Measurements from ENCODE around the gene STT3B.

DNA sequence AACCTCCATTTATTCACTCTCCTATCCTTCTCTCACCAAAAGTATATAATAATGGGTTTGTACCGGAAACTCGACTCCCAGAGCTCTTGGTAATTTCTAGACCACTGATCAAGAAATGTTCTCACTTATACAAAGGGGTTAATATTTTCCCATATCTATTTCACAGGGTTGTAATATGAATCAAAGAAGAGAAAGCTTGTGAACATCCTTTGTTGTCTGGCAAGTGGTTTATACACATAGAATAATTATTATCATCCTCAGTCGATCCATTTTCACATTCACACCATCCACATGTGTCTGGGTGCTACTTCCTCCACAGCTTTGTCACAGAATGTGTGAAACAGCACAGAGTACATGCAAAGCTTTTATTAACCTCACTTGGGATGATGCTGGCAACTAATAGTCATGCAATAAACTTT is 29.9 kb upstream of the STT3B start:
- TF ChIP-seq, protein P1, sequence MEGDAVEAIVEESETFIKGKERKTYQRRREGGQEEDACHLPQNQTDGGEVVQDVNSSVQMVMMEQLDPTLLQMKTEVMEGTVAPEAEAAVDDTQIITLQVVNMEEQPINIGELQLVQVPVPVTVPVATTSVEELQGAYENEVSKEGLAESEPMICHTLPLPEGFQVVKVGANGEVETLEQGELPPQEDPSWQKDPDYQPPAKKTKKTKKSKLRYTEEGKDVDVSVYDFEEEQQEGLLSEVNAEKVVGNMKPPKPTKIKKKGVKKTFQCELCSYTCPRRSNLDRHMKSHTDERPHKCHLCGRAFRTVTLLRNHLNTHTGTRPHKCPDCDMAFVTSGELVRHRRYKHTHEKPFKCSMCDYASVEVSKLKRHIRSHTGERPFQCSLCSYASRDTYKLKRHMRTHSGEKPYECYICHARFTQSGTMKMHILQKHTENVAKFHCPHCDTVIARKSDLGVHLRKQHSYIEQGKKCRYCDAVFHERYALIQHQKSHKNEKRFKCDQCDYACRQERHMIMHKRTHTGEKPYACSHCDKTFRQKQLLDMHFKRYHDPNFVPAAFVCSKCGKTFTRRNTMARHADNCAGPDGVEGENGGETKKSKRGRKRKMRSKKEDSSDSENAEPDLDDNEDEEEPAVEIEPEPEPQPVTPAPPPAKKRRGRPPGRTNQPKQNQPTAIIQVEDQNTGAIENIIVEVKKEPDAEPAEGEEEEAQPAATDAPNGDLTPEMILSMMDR (IDR thresholded peaks at IDR 0.05 in 4 of 5, conservative IDR thresholded peaks at IDR 0.05 in 1 of 5): no peak
- no peak for TF ChIP-seq POLR2A (IDR thresholded peaks at IDR 0.05)
